MM.1S (cell line): ENCODE measurements around the gene CFAP45.

ENCODE experiments used
- DNase-seq: peaks from one replicate; pipeline ENCODE4 v3.0.0-alpha.2; 2015
- H2AFZ ChIP-seq: fragments of 300-600 bp; sonication (generic); 2 replicates; pipeline ENCODE4 v1.6.0; 2016; ENCODE audit warnings: antibody characterized with exemption, low read length
- H3F3A ChIP-seq: fragments of 300-600 bp; sonication (generic); 2 replicates; pipeline ENCODE4 v1.6.1; 2016; ENCODE audit warnings: mild to moderate bottlenecking, antibody characterized with exemption, low read length, moderate library complexity, mixed read lengths; ENCODE audit not compliant: insufficient read depth
- H3K27ac ChIP-seq: fragments of 300-600 bp; sonication (generic); 2 replicates; pipeline ENCODE4 v1.5.1; 2016; ENCODE audit warnings: mild to moderate bottlenecking, low read length
- H3K27me3 ChIP-seq: fragments of 300-600 bp; sonication (generic); replicated peaks from 2 replicates; pipeline ENCODE4 v1.6.0; 2016; ENCODE audit warnings: low read length; ENCODE audit not compliant: insufficient read depth
- H3K36me3 ChIP-seq: fragments of 300-600 bp; sonication (generic); replicated peaks from 2 replicates; pipeline ENCODE4 v1.6.1; 2016; ENCODE audit warnings: mild to moderate bottlenecking, low read length, mixed read lengths; ENCODE audit not compliant: insufficient read depth
- H3K4me1 ChIP-seq: fragments of 300-600 bp; sonication (generic); 2 replicates; pipeline ENCODE4 v1.6.1; 2016; ENCODE audit warnings: low read length, mixed read lengths
- H3K4me2 ChIP-seq: fragments of 300-600 bp; sonication (generic); 2 replicates; pipeline ENCODE4 v1.6.0; 2016; ENCODE audit warnings: low read depth, low read length
- H3K4me3 ChIP-seq: fragments of 300-600 bp; sonication (generic); 2 replicates; pipeline ENCODE4 v1.5.1; 2016; ENCODE audit warnings: low read length, mixed read lengths
- H3K79me2 ChIP-seq: fragments of 300-600 bp; sonication (generic); 2 replicates; pipeline ENCODE4 v1.6.1; 2016; ENCODE audit warnings: mixed run types, low read length, mixed read lengths
- H3K9ac ChIP-seq: fragments of 300-600 bp; sonication (generic); 2 replicates; pipeline ENCODE4 v1.6.1; 2016; ENCODE audit warnings: low read length, mixed read lengths
- H3K9me2 ChIP-seq: fragments of 300-600 bp; sonication (generic); replicated peaks from 2 replicates; pipeline ENCODE4 v1.6.1; 2016; ENCODE audit warnings: mild to moderate bottlenecking, low read length, mixed read lengths; ENCODE audit not compliant: insufficient read depth
- H3K9me3 ChIP-seq: fragments of 300-600 bp; sonication (generic); replicated peaks from 2 replicates; pipeline ENCODE4 v1.6.1; 2016; ENCODE audit warnings: mild to moderate bottlenecking, low read length, mixed read lengths; ENCODE audit not compliant: insufficient read depth
- H4K20me1 ChIP-seq: fragments of 300-600 bp; sonication (generic); 2 replicates; pipeline ENCODE4 v1.6.1; 2016; ENCODE audit warnings: mild to moderate bottlenecking, low read length, moderate library complexity, mixed read lengths; ENCODE audit not compliant: insufficient read depth
- EZH2 ChIP-seq: fragments of 300-600 bp; sonication (generic); optimal IDR thresholded peaks from 2 replicates; pipeline ENCODE3; 2017; ENCODE audit warnings: low read depth, mild to moderate bottlenecking, antibody characterized with exemption, low read length, mixed read lengths
- EZH2phosphoT487 ChIP-seq: fragments of 300-600 bp; sonication (generic); IDR thresholded peaks from 2 replicates; pipeline ENCODE4 v1.6.1; 2018; ENCODE audit warnings: antibody characterized with exemption, low read length
- TF ChIP-seq, protein P1 (sequence below): fragments of 300-600 bp; sonication (generic); IDR thresholded peaks from 2 replicates; pipeline ENCODE4 v1.5.1; 2016; ENCODE audit warnings: antibody characterized with exemption, low read length, mixed read lengths

The CFAP45 gene

DNA sequence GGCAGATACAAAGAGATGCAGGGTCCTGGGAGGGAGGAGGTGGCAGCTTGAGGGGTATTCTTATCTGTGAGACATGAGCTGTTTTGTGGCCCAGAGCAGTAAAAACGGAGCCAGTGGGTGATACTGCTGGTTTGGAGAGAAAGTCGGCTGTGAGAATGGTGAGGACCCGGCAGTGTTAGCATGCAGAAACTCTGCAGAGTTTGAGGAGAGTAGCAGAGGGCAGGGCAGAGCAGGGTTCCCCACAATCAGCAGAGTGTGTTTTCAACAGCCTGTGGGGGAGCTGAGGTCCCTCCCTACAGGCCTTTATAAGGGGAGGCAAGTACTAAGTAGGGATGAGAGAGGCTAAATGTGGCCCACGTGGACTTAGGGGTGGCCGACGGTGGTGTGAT lies 72.9 kb downstream of the CFAP45 start:
- Histone ChIP-seq H3K9ac (no peak overlapping the region), H2AFZ (no peak overlapping the region), H3K4me2 (no peak overlapping the region), H3K27ac (no peak overlapping the region), H3K4me3 (no peak overlapping the region), H3K4me1 (peaks cover 20% of the 10 kb centered on the region), H3F3A (peaks cover 5% of the 10 kb centered on the region; the same call in 1 of the 2 replicates), H3K9me2 (no peaks in the 10 kb centered on the region), H3K9me3 (no peaks in the 10 kb centered on the region), H3K27me3 (no peaks in the 10 kb centered on the region), H3K36me3 (no peaks in the 10 kb centered on the region), H3K79me2 (no peaks in the 10 kb centered on the region), H4K20me1 (no peaks in the 10 kb centered on the region)
- TF ChIP-seq, protein P1, sequence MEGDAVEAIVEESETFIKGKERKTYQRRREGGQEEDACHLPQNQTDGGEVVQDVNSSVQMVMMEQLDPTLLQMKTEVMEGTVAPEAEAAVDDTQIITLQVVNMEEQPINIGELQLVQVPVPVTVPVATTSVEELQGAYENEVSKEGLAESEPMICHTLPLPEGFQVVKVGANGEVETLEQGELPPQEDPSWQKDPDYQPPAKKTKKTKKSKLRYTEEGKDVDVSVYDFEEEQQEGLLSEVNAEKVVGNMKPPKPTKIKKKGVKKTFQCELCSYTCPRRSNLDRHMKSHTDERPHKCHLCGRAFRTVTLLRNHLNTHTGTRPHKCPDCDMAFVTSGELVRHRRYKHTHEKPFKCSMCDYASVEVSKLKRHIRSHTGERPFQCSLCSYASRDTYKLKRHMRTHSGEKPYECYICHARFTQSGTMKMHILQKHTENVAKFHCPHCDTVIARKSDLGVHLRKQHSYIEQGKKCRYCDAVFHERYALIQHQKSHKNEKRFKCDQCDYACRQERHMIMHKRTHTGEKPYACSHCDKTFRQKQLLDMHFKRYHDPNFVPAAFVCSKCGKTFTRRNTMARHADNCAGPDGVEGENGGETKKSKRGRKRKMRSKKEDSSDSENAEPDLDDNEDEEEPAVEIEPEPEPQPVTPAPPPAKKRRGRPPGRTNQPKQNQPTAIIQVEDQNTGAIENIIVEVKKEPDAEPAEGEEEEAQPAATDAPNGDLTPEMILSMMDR, result no peak
- TF ChIP-seq EZH2phosphoT487 (no peak), EZH2 (no peak)
- no peak for DNase-seq

DNA sequence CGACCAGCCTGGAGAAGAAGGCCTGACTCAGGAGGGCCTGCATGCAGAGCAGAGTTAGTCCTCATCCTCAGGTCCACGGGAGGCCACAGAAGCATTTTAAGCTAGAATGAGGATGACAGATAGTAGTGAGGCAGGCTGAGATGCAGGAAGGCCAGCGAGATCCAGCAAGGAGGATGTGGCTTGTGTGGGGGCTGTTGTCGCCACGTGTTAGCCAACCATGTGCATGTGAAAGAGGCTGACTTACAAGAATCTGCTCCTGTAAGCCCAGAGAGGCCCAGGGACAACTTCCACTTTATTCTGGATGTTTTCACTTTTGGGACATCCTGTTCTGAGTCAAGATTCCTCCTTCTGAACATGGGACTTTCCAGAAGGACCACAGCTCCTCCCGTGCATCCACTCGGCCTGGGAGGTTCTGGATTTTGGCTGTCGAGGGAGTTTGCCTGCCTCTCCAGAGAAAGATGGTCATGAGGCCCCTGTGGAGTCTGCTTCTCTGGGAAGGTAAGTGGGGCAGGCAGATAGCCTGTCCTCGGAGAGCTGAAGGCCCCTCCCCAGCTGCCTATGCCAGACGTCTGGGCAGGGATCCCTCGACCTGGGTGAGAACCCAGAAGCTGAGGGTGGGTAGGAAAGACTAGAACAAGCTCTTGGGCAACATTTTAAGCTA lies 73.4 kb downstream of the CFAP45 start, which contains the start of gene SLAMF8:
TSS of gene SLAMF8 (plus strand) at position 433 of the 661 bp plus-strand sequence. CDS start at position 459, 26 bp downstream.
- Histone ChIP-seq H3K4me1 (peaks cover 20% of the 10 kb centered on the region), H3K9ac (no peak within 1 kb of the TSS), H2AFZ (no peak within 1 kb of the TSS), H3K4me3 (no peak within 1 kb of the TSS), H4K20me1 (no peaks in the 10 kb centered on the region), H3K9me2 (no peaks in the 10 kb centered on the region), H3K27me3 (no peaks in the 10 kb centered on the region), H3K27ac (no peak within 1 kb of the TSS), H3K4me2 (no peak within 1 kb of the TSS), H3K79me2 (no peaks in the 10 kb centered on the region), H3K36me3 (no peaks in the 10 kb centered on the region), H3F3A (peaks cover 5% of the 10 kb centered on the region; the same call in 1 of the 2 replicates), H3K9me3 (no peaks in the 10 kb centered on the region)
- TF ChIP-seq EZH2 (no peak), EZH2phosphoT487 (no peak)
- TF ChIP-seq, protein P1, result no peak
- no peak for DNase-seq

DNA sequence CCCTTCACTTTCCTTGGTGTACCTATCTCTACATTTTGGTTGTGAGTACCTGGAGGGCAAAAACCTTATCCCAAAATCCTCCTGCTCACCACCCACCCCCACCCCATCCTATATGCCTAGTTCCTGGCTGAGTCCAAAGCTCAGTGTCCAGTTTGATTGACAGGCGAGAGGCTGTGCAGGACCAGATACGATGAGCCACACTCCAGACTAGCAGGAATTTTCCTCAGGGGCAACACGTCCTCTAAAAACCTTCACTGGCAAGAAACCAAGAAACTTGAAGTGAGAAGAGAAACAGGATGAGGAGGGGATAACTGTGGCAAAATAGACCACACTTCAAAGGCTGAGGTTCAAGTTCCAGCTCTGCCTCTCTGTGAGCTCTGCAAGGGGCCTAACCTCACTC lies 74.4 kb downstream of the CFAP45 start:
- H3K4me2 ChIP-seq, result no peak overlapping the region
- H3K27me3 ChIP-seq, result no peaks in the 10 kb centered on the region

More for the DNA sequence above, 74.4 kb downstream of the CFAP45 start:
- H3K4me1 ChIP-seq, result peaks cover 20% of the 10 kb centered on the region
- peaks cover 5% of the 10 kb centered on the region; the same call in 1 of the 2 replicates for H3F3A ChIP-seq
- H3K9me2 ChIP-seq, result no peaks in the 10 kb centered on the region
- TF ChIP-seq EZH2, result no peak
- TF ChIP-seq EZH2phosphoT487, result no peak
- TF ChIP-seq, protein P1, result no peak
- H3K9ac ChIP-seq, result no peak overlapping the region
- no peaks in the 10 kb centered on the region for H3K9me3 ChIP-seq
- DNase-seq, result no peak
- H3K36me3 ChIP-seq, result no peaks in the 10 kb centered on the region
- H3K79me2 ChIP-seq, result no peaks in the 10 kb centered on the region
- no peak overlapping the region for H2AFZ ChIP-seq
- no peak overlapping the region for H3K27ac ChIP-seq
- H3K4me3 ChIP-seq, result no peak overlapping the region
- no peaks in the 10 kb centered on the region for H4K20me1 ChIP-seq
